Karpas-422 (cell line): ENCODE measurements around the gene LRRFIP2. TPM values are rescaled to one million over a fixed set of nuclear protein-coding genes. Genes with fewer than 3 reads are reported as not detected.

Experiments used
- DNase-seq: peaks from one replicate; pipeline ENCODE4 v3.0.0-alpha.2; 2015
- H2AFZ ChIP-seq: fragments of 200-600 bp; sonication (generic); 2 replicates; pipeline ENCODE4 v1.6.1; 2014; ENCODE audit warnings: antibody characterized with exemption, low read length, mixed read lengths
- H3K27ac ChIP-seq: fragments of 200-600 bp; sonication (generic); 2 replicates; pipeline ENCODE4 v1.5.1; 2014; ENCODE audit warnings: mild to moderate bottlenecking, low read length, moderate library complexity
- H3K27me3 ChIP-seq: fragments of 200-600 bp; sonication (generic); 2 replicates; pipeline ENCODE4 v1.6.1; 2014; ENCODE audit warnings: low read length, mixed read lengths
- H3K36me3 ChIP-seq: fragments of 200-600 bp; sonication (generic); 2 replicates; pipeline ENCODE4 v1.6.1; 2014; ENCODE audit warnings: low read length, mixed read lengths; ENCODE audit not compliant: insufficient read depth
- H3K4me1 ChIP-seq: fragments of 200-600 bp; sonication (generic); 2 replicates; pipeline ENCODE4 v1.6.1; 2014; ENCODE audit warnings: mild to moderate bottlenecking, low read length, mixed read lengths
- H3K4me2 ChIP-seq: fragments of 200-600 bp; sonication (generic); 2 replicates; pipeline ENCODE4 v1.6.1; 2014; ENCODE audit warnings: low read length, low read depth, mild to moderate bottlenecking; ENCODE audit not compliant: poor library complexity, severe bottlenecking
- H3K4me3 ChIP-seq: fragments of 200-600 bp; sonication (generic); 2 replicates; pipeline ENCODE4 v1.5.1; 2014; ENCODE audit warnings: mild to moderate bottlenecking, antibody characterized with exemption, low read length, mixed read lengths
- H3K79me2 ChIP-seq: fragments of 200-600 bp; sonication (generic); 2 replicates; pipeline ENCODE4 v1.6.1; 2014; ENCODE audit warnings: mild to moderate bottlenecking, low read length, mixed read lengths
- H3K9ac ChIP-seq: fragments of 200-600 bp; sonication (generic); 2 replicates; pipeline ENCODE4 v1.6.0; 2014; ENCODE audit warnings: low read length
- H3K9me2 ChIP-seq: fragments of 200-600 bp; sonication (generic), shearing (Covaris generic); replicated peaks from 2 replicates; pipeline ENCODE4 v1.6.0; 2014; ENCODE audit warnings: mild to moderate bottlenecking, low read length, moderate library complexity; ENCODE audit not compliant: insufficient read depth
- H3K9me3 ChIP-seq: fragments of 300-700, 200-600 bp; sonication (generic); 2 replicates; pipeline ENCODE4 v1.6.1; 2014; ENCODE audit warnings: low read length, mixed read lengths
- H4K20me1 ChIP-seq: fragments of 200-600 bp; sonication (generic); 2 replicates; pipeline ENCODE4 v1.6.1; 2014; ENCODE audit warnings: mild to moderate bottlenecking, antibody characterized with exemption, low read length, low read depth; ENCODE audit not compliant: insufficient read depth
- total RNA-seq: library from RNA; depleted of rRNA; stranded (reverse); fragments of >200 nt; shearing (Covaris generic); gene quantifications from 2 replicates; pipeline ENCODE4 v1.2.3, GENCODE V29; 2014; ENCODE audit warnings: low replicate concordance

The LRRFIP2 gene
- total RNA-seq, 1 experiment from 2014 or later, result 45.5 TPM

DNA sequence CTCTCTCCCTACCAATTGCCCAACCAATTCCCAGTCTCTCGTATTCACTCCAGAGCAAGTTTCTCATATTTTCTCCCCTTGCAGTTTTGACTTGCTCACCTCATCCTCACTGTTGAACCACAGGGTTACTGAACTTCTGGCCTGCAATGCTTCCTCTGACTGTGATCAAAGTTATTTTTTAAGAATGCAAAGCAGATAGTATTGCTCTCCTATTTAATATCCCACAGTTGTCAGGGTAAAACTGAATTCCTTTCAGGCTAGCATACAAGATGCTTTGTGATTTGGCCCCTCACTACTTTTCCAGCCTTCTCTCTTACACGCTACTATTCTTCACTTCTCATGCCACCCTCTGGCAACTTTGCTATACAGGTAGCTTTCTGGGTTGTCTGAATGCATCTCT is 80.9 kb downstream of the LRRFIP2 start:
- Histone ChIP-seq H2AFZ (no peak overlapping the region), H3K79me2 (0 out of 2 replicates have a peak, but pooled peaks cover 3% of the 10 kb centered on the region), H3K9ac (no peak overlapping the region), H3K4me3 (no peak overlapping the region), H3K9me3 (no peaks in the 10 kb centered on the region), H3K27ac (no peak overlapping the region), H3K27me3 (no peaks in the 10 kb centered on the region), H3K4me1 (no peaks in the 10 kb centered on the region), H3K9me2 (no peaks in the 10 kb centered on the region), H4K20me1 (no peaks in the 10 kb centered on the region), H3K36me3 (no peaks in the 10 kb centered on the region), H3K4me2 (no peak overlapping the region)
- DNase-seq, result no peak

DNA sequence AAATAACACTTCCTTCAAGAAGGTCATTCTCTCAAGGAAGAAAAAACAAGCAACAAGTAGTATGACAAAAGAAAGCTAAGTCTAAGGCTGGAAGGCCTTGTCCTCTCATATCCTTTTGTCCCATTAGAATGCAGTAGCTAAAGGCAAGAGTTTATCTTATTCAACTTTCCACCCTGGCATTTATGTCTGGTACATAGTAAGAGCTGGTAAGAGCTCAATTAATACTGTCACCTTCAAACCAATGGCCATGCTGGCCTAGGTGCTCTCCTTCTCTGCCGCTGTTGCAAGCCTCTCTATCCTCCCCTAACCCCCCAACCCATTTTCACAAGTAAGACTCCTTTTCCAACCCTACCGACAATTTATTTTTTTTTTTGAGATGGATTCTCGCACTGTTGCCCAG is 81.9 kb downstream of the LRRFIP2 start:
- Histone ChIP-seq H4K20me1 (no peaks in the 10 kb centered on the region), H3K4me2 (no peak overlapping the region), H3K27ac (no peak overlapping the region), H3K79me2 (0 out of 2 replicates have a peak, but pooled peaks cover under 1% of the 10 kb centered on the region), H3K9me2 (no peaks in the 10 kb centered on the region), H2AFZ (no peak overlapping the region), H3K9ac (no peak overlapping the region), H3K36me3 (no peaks in the 10 kb centered on the region), H3K9me3 (no peaks in the 10 kb centered on the region), H3K4me3 (no peak overlapping the region), H3K27me3 (no peaks in the 10 kb centered on the region), H3K4me1 (peaks cover 5% of the 10 kb centered on the region)
- DNase-seq, result no peak

DNA sequence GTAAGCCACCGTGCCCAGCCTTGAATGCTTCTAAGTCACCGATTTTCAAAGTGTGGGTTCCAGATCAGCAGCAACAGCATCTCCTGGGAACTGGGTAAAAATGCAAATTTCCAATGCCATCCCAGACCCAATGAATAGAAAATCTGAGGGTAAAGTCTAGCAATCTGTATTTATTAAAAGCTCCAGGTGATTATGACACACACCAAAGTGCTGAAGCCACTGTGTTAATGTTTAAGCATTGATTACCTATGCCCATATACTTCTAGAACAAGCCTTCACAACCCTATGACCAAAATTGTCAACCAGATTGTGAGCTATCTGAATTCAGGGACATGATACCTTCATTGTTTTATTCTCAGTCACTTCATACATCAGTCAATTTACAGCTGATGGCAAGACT is 86.5 kb downstream of the LRRFIP2 start:
- H2AFZ ChIP-seq, result no peak overlapping the region
- no peak overlapping the region for H3K27ac ChIP-seq
- H3K36me3 ChIP-seq, result no peaks in the 10 kb centered on the region
- no peak overlapping the region for H3K4me2 ChIP-seq
- H3K79me2 ChIP-seq, result peaks cover 3% of the 10 kb centered on the region; the same call in 1 of the 2 replicates
- peaks cover 17% of the 10 kb centered on the region for H3K4me1 ChIP-seq
- DNase-seq, result no peak
- no peak overlapping the region for H3K9ac ChIP-seq
- no peaks in the 10 kb centered on the region for H3K27me3 ChIP-seq
- no peaks in the 10 kb centered on the region for H3K9me2 ChIP-seq
- H3K4me3 ChIP-seq, result no peak overlapping the region
- no peaks in the 10 kb centered on the region for H4K20me1 ChIP-seq
- no peaks in the 10 kb centered on the region for H3K9me3 ChIP-seq

DNA sequence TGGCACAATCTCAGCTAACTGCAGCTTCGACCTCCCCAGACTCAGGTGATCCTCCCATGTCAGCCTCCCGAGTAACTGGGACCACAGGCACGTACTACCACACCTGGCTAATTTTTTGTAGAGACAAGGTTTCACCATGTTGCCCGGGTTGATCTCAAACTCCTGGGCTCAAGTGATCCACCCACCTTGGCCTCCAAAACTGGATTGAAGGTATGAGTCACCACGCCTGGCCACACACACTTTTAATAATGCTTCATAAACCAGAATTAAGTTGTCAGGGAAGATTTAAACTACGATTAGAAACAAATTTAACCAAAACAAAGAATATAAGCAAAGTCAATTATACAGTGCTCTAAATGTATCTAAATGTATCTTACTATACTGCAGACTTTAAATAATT is 87.5 kb downstream of the LRRFIP2 start:
- Histone ChIP-seq H3K4me3 (no peak overlapping the region), H3K9ac (no peak overlapping the region), H3K27me3 (no peaks in the 10 kb centered on the region), H3K4me2 (no peak overlapping the region), H3K4me1 (peaks cover 17% of the 10 kb centered on the region), H2AFZ (no peak overlapping the region), H3K9me2 (no peaks in the 10 kb centered on the region), H3K36me3 (no peaks in the 10 kb centered on the region), H3K9me3 (no peaks in the 10 kb centered on the region), H4K20me1 (no peaks in the 10 kb centered on the region), H3K79me2 (peaks cover 3% of the 10 kb centered on the region; the same call in 1 of the 2 replicates), H3K27ac (no peak overlapping the region)
- no peak for DNase-seq

DNA sequence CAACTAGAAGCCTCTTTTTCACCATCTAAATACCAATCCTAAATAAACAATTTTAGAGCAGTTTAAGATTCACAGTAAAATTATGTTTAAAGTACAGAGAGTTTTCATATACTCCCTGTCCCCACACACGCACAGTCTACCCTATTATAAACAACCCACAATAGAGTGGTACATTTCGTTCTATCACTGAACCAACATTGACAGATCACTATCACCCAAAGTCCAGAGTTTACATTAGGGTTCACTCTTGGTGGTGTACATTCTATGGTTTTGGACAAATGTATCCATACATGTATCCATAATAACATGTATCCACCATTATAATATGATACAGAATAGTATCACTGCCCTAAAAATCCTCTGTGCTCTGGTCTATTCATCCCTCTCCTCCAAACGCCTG is 92.1 kb downstream of the LRRFIP2 start:
- Histone ChIP-seq H3K79me2 (peaks cover 3% of the 10 kb centered on the region; the same call in 1 of the 2 replicates), H3K27ac (no peak overlapping the region), H3K9me3 (no peaks in the 10 kb centered on the region), H3K9me2 (no peaks in the 10 kb centered on the region), H2AFZ (no peak overlapping the region), H3K27me3 (no peaks in the 10 kb centered on the region), H4K20me1 (no peaks in the 10 kb centered on the region), H3K9ac (no peak overlapping the region), H3K4me2 (no peak overlapping the region), H3K4me3 (no peak overlapping the region), H3K4me1 (peaks cover 12% of the 10 kb centered on the region), H3K36me3 (0 out of 2 replicates have a peak, but pooled peaks cover 6% of the 10 kb centered on the region)
- DNase-seq, result no peak

DNA sequence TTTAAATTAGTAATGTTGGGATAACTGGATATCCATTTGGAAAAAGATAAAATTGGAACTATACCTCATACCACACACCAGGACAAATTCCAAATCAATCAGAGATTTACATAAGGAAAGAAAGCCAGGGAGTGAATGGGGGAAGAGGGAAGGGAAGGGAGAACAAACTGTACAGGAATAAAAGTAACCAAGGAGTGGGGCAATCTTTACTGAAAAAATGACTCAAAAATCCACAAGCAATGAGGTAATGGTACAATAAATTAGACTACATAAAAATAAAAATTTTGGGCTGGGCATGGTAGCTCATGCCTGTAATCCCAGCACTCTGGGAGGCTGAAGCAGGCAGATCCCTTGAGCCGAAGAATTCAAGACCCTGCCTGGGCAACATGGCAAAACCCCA is 98.4 kb downstream of the LRRFIP2 start:
- Histone ChIP-seq H2AFZ (no peak overlapping the region), H3K4me1 (peaks cover 4% of the 10 kb centered on the region; the same call in 1 of the 2 replicates), H3K9me3 (no peaks in the 10 kb centered on the region), H3K79me2 (no peaks in the 10 kb centered on the region), H3K9ac (no peak overlapping the region), H3K4me2 (no peak overlapping the region), H3K27me3 (no peaks in the 10 kb centered on the region), H4K20me1 (no peaks in the 10 kb centered on the region), H3K9me2 (no peaks in the 10 kb centered on the region), H3K4me3 (no peak overlapping the region), H3K36me3 (peaks cover 6% of the 10 kb centered on the region; the same call in 1 of the 2 replicates), H3K27ac (no peak overlapping the region)
- no peak for DNase-seq

DNA sequence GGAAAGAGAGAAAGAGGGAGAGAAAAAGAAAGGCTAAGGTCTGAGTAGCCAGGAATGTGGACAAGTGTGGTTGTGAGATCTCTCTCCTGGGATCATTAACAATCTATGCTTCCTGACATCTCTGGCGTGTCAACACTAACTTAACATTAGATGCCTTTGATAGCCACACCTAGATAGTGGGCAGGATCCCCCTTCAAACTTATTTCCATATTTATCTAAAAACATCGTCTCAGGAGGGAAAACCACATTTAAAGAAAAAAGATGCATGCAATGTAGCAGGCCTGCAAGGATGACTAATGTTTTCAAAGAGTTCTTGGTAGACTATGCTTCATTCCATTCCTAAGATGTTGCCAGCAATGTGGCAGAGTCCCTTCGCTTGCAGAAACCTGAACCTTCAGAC is 100.2 kb downstream of the LRRFIP2 start:
- peaks cover 4% of the 10 kb centered on the region; the same call in 1 of the 2 replicates for H3K4me1 ChIP-seq
- peaks cover 6% of the 10 kb centered on the region; the same call in 1 of the 2 replicates for H3K36me3 ChIP-seq
- H2AFZ ChIP-seq, result no peak overlapping the region
- H3K4me2 ChIP-seq, result no peak overlapping the region
- DNase-seq, result no peak
- no peaks in the 10 kb centered on the region for H3K9me2 ChIP-seq
- H3K4me3 ChIP-seq, result no peak overlapping the region
- no peak overlapping the region for H3K9ac ChIP-seq
- no peak overlapping the region for H3K27ac ChIP-seq
- H3K27me3 ChIP-seq, result no peaks in the 10 kb centered on the region
- no peaks in the 10 kb centered on the region for H3K79me2 ChIP-seq
- no peaks in the 10 kb centered on the region for H3K9me3 ChIP-seq
- H4K20me1 ChIP-seq, result no peaks in the 10 kb centered on the region

DNA sequence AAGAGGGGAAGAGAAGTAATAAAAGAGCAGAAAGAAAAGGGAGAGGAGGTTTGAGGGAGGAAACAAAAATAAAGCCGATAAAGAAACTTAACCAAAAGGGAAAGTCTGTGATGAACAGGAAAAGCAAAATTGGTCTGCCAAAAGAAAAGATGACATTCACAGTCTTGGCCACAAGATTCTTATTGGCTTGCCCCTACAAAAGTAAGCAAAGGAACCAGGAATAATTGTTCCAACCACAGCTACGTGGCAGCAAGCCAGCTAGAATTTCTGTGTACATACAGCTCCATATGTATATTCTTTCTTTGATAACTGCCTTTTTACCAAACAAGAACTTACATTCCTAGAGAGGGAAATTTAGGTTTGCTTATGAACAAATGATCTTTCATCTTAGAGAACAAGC is 101.5 kb downstream of the LRRFIP2 start:
- DNase-seq, result no peak
- no peak overlapping the region for H3K9ac ChIP-seq

More for the DNA sequence above, 101.5 kb downstream of the LRRFIP2 start:
- Histone ChIP-seq H3K9me2 (no peaks in the 10 kb centered on the region), H3K4me1 (peaks cover 4% of the 10 kb centered on the region; the same call in 1 of the 2 replicates), H4K20me1 (no peaks in the 10 kb centered on the region), H3K27me3 (no peaks in the 10 kb centered on the region), H3K4me2 (no peak overlapping the region), H3K9me3 (no peaks in the 10 kb centered on the region), H3K79me2 (no peaks in the 10 kb centered on the region), H3K36me3 (no peaks in the 10 kb centered on the region; the same call in 1 of the 2 replicates), H3K4me3 (no peak overlapping the region), H3K27ac (no peak overlapping the region), H2AFZ (no peak overlapping the region)
